ENCODE data around the gene CREB5.

DNA sequence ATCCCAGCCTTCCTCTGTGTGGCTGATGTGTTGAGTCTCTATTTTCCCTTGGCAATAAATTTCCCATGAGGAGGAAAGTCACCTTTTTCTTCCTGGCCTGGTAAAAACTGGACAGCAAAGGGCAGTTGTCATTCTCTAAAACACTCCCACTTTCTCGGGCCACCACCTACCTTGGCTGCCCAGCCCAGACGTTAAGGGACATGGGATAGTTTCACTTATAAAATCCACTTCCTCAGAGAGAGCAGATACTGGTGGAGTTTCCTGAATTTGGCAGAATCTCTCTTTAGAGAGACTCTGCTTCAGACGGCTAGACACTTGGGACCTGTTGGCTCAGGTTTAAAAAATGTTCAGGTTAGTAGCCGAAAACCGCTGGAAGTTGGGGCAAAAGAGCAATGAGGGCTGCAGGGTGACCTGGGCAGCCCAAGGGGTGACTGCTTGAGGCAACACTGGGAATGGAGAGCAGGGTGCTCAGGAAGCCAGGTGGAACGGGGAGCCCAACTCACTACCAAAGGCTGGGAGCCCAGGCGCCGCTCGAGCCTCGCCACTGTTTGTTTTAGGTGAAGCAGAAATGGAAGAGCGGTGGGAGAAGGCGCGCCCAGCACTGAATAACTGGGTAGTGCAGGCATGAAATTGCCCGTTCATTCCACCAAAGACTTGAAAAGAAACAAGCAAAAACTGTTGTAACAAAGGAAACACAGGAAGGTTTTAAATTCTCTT is 359.7 kb downstream of the CREB5 start:
- TF ChIP-seq, protein P1, sequence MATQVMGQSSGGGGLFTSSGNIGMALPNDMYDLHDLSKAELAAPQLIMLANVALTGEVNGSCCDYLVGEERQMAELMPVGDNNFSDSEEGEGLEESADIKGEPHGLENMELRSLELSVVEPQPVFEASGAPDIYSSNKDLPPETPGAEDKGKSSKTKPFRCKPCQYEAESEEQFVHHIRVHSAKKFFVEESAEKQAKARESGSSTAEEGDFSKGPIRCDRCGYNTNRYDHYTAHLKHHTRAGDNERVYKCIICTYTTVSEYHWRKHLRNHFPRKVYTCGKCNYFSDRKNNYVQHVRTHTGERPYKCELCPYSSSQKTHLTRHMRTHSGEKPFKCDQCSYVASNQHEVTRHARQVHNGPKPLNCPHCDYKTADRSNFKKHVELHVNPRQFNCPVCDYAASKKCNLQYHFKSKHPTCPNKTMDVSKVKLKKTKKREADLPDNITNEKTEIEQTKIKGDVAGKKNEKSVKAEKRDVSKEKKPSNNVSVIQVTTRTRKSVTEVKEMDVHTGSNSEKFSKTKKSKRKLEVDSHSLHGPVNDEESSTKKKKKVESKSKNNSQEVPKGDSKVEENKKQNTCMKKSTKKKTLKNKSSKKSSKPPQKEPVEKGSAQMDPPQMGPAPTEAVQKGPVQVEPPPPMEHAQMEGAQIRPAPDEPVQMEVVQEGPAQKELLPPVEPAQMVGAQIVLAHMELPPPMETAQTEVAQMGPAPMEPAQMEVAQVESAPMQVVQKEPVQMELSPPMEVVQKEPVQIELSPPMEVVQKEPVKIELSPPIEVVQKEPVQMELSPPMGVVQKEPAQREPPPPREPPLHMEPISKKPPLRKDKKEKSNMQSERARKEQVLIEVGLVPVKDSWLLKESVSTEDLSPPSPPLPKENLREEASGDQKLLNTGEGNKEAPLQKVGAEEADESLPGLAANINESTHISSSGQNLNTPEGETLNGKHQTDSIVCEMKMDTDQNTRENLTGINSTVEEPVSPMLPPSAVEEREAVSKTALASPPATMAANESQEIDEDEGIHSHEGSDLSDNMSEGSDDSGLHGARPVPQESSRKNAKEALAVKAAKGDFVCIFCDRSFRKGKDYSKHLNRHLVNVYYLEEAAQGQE (IDR thresholded peaks at IDR 0.05; ENCODE audit: low read depth): no peak
- TF ChIP-seq MAX (IDR thresholded peaks at IDR 0.05) (no peak), FOXM1 (IDR thresholded peaks at IDR 0.05; ENCODE audit: borderline replicate concordance, low read depth) (no peak), NFIC (IDR thresholded peaks at IDR 0.05) (no peak), CREB1 (IDR thresholded peaks at IDR 0.05; ENCODE audit: low read depth) (no peak), RAD21 (IDR thresholded peaks at IDR 0.05; ENCODE audit: low read depth) (no peak), TEAD4 (IDR thresholded peaks at IDR 0.05) (no peak)
